ENCODE data around the gene HASPIN. TPM values are rescaled to one million over a fixed set of nuclear protein-coding genes. Genes with fewer than 3 reads are reported as not detected.

The HASPIN gene
- total and polyA plus RNA-seq, 10 donors: 0.74 to 4.7 (median 2.4) TPM

- H3K4me3 ChIP-seq: no peak overlapping the region
- 92 to 95% (median 95%) methylated on average over 14 to 15 of the region's 15 CpGs for WGBS, 5 donors
- no peaks in the 10 kb centered on the region for H3K9me3 ChIP-seq
- intact Hi-C loops (cut with DNase I; ENCODE audit: low total_unique reads): no loop called here
- peaks cover 0 to 11% (median 0%) of the 10 kb centered on the region in 7 donors for H3K27me3 ChIP-seq (replicated peaks in 1 of 7)
- DNase-seq: no peak
- peaks cover 0 to 43% (median 24%) of the 10 kb centered on the region in 6 donors for H3K4me1 ChIP-seq
- H3K27ac ChIP-seq: peak overlapping the region in 1 of 8 donors; percentile 63
- TF ChIP-seq POLR2AphosphoS5 (IDR thresholded peaks at IDR 0.05): no peak
- TF ChIP-seq CTCF (IDR thresholded peaks at IDR 0.05 in 8 of 11, conservative IDR thresholded peaks at IDR 0.05 in 3 of 11): no peak
- no peak for TF ChIP-seq POLR2A (IDR thresholded peaks at IDR 0.05)
- H3K36me3 ChIP-seq: no peaks in the 10 kb centered on the region
These were observed 28.1 kb downstream of the HASPIN start for GRCh38 chr17:3751836-3752235.

- no peak for DNase-seq
- H3K36me3 ChIP-seq: no peaks in the 10 kb centered on the region
- peaks cover 0 to 11% (median 0%) of the 10 kb centered on the region in 7 donors for H3K27me3 ChIP-seq (replicated peaks in 1 of 7)
- H3K9me3 ChIP-seq: no peaks in the 10 kb centered on the region
- 78 to 90% (median 80%) methylated on average over 8 to 12 of the region's 12 CpGs for WGBS, 5 donors
- H3K4me1 ChIP-seq: peaks cover 0 to 43% (median 24%) of the 10 kb centered on the region in 6 donors
- H3K4me3 ChIP-seq: no peak overlapping the region
- intact Hi-C loops (cut with DNase I; ENCODE audit: low total_unique reads): no loop called here
- H3K27ac ChIP-seq: no peak overlapping the region
- TF ChIP-seq CTCF (IDR thresholded peaks at IDR 0.05 in 8 of 11, conservative IDR thresholded peaks at IDR 0.05 in 3 of 11): no peak
- no peak for TF ChIP-seq POLR2A (IDR thresholded peaks at IDR 0.05)
- TF ChIP-seq POLR2AphosphoS5 (IDR thresholded peaks at IDR 0.05): no peak
These were observed 29.9 kb downstream of the HASPIN start for GRCh38 chr17:3753624-3754023.

GRCh38 chr17:3754066-3754457, 30.4 kb downstream of the HASPIN start:
- intact Hi-C loops (cut with DNase I; ENCODE audit: low total_unique reads): no loop called here
- Histone ChIP-seq H3K4me3 (no peak overlapping the region), H3K4me1 (peaks cover 0 to 43% (median 24%) of the 10 kb centered on the region in 6 donors), H3K27me3 (replicated peaks in 1 of 7) (peaks cover 0 to 11% (median 0%) of the 10 kb centered on the region in 7 donors), H3K9me3 (no peaks in the 10 kb centered on the region), H3K36me3 (no peaks in the 10 kb centered on the region), H3K27ac (no peak overlapping the region)
- DNase-seq: no peak
- WGBS, 5 donors: 89 to 94% (median 91%) methylated on average over 18 of the region's 18 CpGs
- no peak for TF ChIP-seq CTCF (IDR thresholded peaks at IDR 0.05 in 8 of 11, conservative IDR thresholded peaks at IDR 0.05 in 3 of 11)
- TF ChIP-seq POLR2A (IDR thresholded peaks at IDR 0.05): no peak
- TF ChIP-seq POLR2AphosphoS5 (IDR thresholded peaks at IDR 0.05): no peak

GRCh38 chr17:3754458-3755334, 31.0 kb downstream of the HASPIN start:
- Histone ChIP-seq H3K27me3 (replicated peaks in 1 of 7) (peaks cover 0 to 11% (median 0%) of the 10 kb centered on the region in 7 donors), H3K4me1 (peaks cover 0 to 39% (median 24%) of the 10 kb centered on the region in 6 donors), H3K27ac (peak overlapping the region in 6 of 8 donors; percentile 38 to 81 (median 64)), H3K9me3 (peaks cover 0 to 5% (median 2%) of the 10 kb centered on the region in 8 donors), H3K36me3 (no peaks in the 10 kb centered on the region), H3K4me3 (peak overlapping the region in 6 of 8 donors; percentile 17 to 61 (median 25))
- TF ChIP-seq POLR2AphosphoS5 (IDR thresholded peaks at IDR 0.05) (peak; percentile 63 to 82 (median 64)), POLR2A (IDR thresholded peaks at IDR 0.05) (no peak)
- 13 to 17% (median 16%) methylated on average over 25 to 56 of the region's 56 CpGs for WGBS, 5 donors
- intact Hi-C loops (cut with DNase I; ENCODE audit: low total_unique reads): no loop called here
- peak; percentile 93 for DNase-seq

Data from spleen (tissue), 11 donors.